DMS79 treated with DMSO at 0.1 percent for 48 hours (cell line): ENCODE data around the gene PUM1.
"Not testable (repeated sequence)": the region's sequence is repeated elsewhere in the genome, so short reads cannot be mapped to it uniquely, and the experiment has no call there.

Source experiments
- DNase-seq: peaks from one replicate; lab custom pipeline; 2025; lab: John Stamatoyannopoulos, UW

The PUM1 gene, protein sequence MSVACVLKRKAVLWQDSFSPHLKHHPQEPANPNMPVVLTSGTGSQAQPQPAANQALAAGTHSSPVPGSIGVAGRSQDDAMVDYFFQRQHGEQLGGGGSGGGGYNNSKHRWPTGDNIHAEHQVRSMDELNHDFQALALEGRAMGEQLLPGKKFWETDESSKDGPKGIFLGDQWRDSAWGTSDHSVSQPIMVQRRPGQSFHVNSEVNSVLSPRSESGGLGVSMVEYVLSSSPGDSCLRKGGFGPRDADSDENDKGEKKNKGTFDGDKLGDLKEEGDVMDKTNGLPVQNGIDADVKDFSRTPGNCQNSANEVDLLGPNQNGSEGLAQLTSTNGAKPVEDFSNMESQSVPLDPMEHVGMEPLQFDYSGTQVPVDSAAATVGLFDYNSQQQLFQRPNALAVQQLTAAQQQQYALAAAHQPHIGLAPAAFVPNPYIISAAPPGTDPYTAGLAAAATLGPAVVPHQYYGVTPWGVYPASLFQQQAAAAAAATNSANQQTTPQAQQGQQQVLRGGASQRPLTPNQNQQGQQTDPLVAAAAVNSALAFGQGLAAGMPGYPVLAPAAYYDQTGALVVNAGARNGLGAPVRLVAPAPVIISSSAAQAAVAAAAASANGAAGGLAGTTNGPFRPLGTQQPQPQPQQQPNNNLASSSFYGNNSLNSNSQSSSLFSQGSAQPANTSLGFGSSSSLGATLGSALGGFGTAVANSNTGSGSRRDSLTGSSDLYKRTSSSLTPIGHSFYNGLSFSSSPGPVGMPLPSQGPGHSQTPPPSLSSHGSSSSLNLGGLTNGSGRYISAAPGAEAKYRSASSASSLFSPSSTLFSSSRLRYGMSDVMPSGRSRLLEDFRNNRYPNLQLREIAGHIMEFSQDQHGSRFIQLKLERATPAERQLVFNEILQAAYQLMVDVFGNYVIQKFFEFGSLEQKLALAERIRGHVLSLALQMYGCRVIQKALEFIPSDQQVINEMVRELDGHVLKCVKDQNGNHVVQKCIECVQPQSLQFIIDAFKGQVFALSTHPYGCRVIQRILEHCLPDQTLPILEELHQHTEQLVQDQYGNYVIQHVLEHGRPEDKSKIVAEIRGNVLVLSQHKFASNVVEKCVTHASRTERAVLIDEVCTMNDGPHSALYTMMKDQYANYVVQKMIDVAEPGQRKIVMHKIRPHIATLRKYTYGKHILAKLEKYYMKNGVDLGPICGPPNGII

GRCh38 chr1:31065310-31066217 lies at the start of gene PUM1:
TSS of gene PUM1 (minus strand) at chr1:31065717. CDS start at chr1:31059566, 6,151 bp downstream.
- DNase-seq = peak; percentile 96

DNA sequence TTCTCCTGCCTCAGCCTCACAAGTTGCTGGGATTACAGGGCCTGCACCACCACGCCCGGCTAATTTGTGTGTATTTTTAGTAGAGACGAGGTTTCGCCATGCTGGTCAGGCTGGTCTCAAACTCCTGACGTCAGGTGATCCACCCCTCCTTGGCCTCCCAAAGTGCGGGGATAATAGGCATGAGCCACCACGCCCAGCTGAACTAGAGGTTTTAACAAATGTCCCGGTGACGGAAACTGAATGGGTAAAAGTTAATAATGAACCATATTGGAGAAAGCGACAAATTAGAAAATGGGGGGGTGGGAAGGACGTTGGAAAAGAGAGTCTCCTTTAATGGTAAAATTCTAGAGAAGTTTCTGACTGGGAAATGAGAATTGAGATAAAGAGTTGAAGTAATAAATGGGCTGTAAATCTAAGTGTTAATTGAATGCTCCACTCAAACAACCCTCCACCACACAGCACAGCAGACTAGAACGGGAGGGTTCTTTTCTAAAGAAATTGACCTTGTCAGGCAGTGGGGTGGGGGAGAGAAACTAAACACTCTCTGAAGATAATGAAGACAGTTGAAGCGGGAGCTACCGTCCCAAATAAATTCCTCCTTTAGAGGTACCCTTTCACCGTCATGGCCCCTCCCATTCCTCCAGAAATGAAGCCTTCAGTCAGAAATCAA lies 46.9 kb upstream of the PUM1 start:
- no peak for DNase-seq

DNA sequence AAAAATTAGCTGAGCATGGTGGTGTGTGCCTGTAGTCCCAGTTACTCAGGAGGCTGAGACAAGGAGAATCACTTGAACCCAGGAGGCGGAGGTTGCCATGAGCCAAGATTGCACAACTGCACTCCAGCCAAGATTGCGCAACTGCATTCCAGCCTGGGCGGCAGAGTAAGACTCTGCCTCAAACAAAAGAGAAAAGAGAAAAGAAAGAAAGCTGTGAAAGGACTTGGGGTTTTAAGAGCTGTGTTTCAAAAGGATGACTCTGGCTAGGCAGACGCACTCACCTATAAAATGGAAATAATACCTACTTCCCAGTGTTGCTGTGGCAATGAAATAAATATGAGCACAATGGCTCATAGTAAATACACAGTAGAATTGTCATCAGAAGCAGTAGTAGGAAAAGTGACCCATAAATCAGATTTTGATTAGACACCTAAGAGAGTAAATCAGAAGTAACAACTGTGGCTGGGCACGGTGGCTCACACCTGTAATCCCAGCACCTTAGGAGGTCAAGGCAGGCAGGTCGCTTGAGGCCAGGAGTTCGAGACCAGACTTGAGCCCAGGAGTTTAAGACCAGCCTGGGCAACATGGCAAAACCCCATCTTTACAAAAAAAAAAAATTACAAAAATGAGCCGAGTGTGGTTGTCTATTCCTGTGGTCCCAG lies 45.9 kb upstream of the PUM1 start:
- DNase-seq = peak; percentile 15

DNA sequence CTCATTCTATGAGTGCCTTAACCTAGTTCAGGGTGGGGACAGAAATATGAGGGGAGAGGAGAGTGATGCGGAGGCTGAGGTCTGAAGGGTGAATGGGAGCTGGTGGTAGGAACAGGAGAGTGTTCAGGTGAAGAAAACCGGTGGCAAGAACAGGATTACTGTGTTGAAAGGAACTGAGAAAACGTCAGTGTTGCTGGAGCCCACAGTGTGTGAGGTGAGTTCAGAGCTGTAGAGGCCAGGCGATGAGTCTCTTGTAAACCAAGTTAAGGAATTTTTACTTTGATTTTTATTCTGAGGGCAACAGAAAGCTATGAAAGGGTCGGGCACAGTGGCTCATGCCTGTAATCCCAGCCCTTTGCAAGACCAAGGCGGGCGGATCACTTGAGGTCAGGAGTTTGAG lies 45.3 kb upstream of the PUM1 start:
- DNase-seq = no peak

- DNase-seq = no peak
These were observed 43.3 kb upstream of the PUM1 start for GRCh38 chr1:31108861-31109260.

DNA sequence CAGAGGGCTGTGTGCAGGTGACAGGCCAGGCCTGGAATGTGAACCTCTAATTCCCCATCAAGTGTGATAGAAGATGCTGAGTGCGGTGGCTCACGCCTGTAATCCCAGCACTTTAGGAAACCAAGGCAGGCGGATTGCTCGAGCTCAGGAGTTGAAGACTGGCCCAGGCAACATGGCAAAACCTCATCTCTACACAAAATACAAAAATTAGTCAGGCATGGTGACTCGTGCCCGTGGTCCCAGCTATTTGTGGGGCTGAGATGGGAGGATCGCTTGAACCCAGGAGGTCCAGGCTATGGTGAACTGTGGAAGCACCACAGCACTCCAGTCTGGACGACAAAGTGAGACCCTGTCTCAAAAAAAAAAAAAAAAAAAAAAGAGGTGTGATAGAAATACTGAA lies 40.1 kb upstream of the PUM1 start:
- DNase-seq = no peak

DNA sequence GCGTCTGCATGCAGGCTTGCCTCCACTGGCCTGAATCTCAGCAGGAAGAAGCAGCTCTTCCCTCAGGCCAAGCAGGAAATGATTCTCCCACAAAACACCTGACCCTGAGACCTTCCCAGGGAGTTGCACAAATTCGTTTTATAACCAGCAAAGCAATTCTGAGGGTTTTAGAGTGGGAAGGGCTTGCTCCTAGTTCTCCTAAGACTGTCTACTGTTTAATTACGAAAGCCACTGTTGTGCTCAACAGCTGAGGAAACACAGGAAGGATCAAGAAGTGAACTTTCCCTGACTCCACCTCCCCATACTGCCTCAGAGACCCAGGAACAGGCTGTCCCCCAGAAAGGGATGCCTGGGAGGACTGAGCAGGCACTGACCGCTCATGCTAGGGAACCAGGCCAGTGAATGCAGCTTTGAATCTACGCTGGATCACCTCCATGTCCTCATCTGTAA lies 37.0 kb upstream of the PUM1 start:
- DNase-seq = no peak

GRCh38 chr1:31101147-31101502 lies 35.6 kb upstream of the PUM1 start:
- DNase-seq = peak; percentile 80

GRCh38 chr1:31099293-31100032 lies 33.9 kb upstream of the PUM1 start:
- no peak for DNase-seq

DNA sequence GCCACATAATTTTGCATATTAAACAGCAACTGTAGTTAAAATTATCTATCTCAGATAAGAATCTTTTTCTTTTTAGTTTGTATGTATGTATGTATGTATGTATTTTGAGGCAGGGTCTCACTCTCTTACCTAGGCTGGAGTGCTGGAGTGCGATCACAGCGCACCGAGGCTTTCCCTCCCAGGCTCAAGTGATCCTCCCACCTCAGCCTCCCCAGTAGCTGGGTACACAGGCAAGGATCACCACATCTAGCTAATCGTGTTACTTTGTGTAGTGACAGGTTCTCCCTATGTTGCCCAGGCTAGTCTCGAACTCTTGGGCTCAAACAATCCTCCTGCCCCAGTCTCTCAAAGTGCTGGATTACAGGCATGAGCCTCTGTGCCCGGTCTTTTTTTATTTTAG lies 30.5 kb upstream of the PUM1 start:
- DNase-seq = no peak

- DNase-seq = no peak
These were observed 29.9 kb upstream of the PUM1 start for GRCh38 chr1:31095298-31095981.

DNA sequence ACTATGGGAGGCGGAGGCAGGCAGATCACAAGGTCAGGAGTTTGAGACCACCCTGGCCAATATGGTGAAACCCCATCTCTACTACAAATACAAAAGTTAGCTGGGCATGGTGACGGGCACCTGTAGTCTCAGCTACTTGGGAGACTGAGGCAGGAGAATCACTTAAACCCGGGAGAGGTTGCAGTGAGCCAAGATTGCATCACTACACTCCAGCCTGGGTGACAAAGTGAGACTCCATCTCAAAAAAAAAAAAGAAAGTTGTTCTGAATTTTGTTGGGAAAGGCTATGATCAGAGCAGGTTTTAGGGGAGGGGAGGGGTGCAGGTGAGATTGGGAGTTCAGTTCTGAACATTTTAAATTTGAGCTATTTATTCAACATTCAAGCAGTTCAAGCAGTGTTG lies 22.6 kb upstream of the PUM1 start:
- DNase-seq = not testable (repeated sequence)

- DNase-seq = no peak
These were observed 19.5 kb upstream of the PUM1 start for GRCh38 chr1:31084782-31085569.

DNA sequence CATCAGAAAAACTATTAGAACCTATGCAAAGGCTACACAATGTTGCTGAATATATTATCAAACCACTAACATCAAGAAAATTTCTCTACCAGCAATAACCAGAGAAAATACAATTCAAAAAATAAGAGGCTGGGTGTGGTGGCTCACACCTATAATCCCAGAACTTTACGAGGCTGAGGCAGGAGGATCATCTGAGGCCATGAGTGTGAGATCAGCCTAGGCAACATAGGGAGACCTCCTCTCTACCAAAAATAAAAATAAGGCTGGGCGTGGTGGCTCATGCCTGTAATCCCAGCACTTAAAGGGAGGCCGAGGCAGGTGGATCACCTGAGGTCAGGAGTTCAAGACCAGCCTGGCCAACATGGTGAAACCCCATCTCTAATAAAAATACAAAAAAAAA lies 16.9 kb upstream of the PUM1 start:
- no peak for DNase-seq

GRCh38 chr1:31073044-31073443 lies 7.5 kb upstream of the PUM1 start:
- no peak for DNase-seq

GRCh38 chr1:31072304-31072746 lies 6.8 kb upstream of the PUM1 start:
- DNase-seq = no peak

DNA sequence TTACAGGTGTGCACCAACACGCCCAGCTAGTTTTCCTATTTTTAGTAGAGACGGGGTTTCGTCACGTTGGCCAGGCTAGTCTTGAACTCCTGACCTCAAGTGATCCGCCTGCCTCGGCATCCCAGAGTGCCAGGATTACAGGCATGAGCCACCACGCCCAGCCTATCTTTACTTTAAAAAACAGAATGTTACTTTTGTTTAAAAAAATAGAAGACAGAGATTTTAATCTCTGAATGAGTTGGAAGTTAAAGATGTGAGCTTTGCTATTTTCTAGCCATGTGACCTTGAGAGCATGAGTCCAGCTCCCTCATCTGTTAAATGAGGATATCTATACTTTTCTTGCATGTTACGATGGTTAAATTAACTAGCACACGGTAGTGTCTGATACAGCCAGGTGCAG lies 3.9 kb upstream of the PUM1 start:
- DNase-seq = no peak

DNA sequence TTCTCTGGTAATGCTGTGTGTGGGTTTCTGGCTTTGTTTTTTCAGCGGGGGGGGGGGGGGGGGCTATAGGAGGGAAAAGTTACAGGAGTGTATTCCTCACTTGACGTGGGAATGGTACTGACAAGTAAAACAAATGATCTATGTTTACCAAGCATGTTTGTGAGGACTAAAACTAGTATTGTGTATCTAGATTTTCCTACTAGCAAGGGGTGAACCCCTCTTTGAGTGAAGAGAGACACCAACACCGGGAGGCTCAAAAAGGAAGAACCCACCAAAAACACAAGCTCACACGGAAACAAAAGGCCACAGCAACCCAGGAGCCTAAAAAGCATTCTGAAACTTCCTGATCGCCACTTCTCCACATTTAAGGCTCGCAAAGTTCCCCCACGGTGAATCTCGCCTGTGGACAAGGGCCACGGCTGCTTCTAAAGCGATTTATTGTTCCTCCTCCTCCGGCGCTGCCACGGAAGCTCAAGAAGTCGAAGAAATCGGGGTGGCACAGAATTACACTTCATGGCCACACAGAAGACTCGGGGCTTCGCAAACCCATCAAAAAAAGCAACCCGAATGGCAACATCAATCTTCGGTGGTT lies 703 bp downstream of the PUM1 start:
- peak; percentile 80 for DNase-seq
